SKM-1 treated with dmso at 0.1 percent for 144 hours (cell line): ENCODE results near the gene DYTN.

Experiments used
- DNase-seq: peaks from one replicate; lab custom pipeline; 2025; ENCODE audit not compliant: unreplicated experiment; lab: John Stamatoyannopoulos, UW

DYTN gene

DNA sequence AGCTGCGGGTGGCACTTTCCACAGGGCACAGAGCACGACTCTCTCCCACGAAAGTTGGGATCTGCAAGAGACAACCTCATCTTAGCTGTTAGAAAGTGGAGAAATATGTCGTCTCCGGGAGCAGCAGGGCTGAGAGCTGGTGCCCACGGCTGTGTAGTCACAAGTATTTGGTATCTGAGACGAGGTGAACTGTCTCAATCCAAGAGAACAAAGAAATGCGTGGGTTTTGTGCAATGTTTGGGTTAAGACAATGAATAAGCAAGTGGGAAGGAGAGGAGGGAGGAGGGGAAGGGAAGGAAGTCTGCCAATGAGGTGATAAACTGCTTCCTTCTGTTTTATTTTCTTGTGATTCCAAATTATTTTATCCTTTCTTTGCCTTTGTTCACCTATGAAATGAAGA lies 18.0 kb downstream of the DYTN start:
- no peak for DNase-seq

DNA sequence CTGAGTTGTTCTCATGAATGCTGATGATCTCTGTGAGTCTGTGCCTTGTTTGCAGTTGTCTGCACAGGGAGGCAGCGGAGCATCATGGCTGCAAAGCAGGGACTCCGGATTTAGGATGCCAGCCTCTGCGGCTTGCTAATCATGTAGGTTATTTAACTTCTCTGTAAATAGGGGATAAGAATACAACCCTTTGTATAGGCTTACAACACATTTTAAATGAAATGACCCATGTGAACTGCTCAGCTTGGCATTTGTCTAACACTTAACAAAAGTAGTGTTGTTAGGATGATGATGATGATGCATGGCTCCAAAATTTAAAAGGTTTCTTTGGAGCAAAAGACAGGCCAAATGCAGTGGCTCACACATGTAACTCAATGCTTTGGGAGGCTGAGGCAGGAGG lies 19.4 kb downstream of the DYTN start:
- DNase-seq, result no peak

DNA sequence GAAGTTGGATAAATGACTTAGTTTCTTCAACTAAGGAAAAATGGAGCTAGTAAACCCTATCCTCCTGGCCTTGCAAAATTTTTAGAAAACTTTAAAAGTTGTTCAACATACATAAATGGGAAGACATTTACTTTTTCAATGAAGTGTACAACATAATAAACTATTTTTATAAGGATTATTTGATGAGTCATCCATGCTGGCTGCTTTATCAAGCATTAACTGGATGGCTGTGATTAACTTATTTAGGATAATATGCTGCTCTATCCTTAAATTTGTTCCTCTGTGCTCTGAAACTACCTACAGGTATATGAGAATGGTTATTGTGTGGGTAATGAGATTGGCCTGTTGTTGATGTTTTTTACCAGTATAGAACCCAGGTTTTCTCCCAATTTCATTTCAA lies 21.3 kb downstream of the DYTN start:
- no peak for DNase-seq

DNA sequence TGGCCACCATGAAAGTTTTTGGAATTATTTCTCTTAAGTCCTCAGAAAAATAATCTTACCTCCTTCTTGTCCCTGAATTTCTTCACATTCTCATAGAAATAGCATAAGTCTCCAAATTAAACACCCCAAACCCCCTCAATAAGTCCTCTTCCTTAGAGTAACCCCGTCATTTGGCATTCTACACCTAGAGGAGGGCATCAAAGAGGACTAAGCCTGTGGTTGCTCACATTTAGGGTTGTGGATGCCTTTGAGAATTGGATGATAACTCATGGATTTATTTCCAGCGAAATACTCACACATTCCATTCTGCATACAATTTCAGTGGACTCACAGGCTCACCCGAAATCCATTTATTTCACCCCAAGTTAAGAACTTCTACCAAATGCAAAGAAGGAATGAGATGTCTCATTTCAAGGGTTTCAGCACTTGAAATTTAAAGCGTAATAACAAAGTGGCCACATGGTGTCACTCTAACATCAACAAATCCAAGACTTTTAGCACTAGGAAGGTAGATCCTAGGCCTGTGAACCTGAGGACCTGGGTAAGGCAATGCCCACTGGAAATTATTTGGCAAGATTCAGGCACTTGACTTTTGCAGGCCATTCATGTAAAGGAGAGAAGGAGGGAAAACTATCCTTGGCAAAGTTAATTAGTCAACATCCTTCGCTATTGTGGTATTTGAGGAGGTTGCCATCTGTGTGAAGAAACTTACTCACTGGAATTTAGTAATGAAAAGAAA lies 24.6 kb downstream of the DYTN start:
- peak; percentile 48 for DNase-seq

DNA sequence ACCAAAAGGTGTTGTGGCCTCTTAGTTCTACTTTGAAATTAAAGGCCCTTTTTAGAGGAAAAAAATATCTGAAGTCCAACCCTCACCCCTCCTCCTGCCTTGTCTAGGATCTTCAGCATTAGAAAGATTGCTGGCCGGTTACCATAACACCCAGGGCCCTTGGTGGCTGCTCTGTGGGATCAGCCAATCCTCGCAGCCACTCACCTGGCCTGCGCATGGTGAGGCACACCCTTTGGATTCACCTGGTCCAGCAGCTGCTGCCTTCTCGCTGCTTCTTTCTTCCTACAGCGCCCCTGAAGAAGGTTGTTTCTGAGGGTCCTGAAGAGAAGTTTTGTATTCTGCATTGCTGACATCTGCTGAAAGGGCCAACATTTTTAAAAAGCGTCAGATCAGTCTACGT lies 25.2 kb downstream of the DYTN start:
- DNase-seq, result no peak

DNA sequence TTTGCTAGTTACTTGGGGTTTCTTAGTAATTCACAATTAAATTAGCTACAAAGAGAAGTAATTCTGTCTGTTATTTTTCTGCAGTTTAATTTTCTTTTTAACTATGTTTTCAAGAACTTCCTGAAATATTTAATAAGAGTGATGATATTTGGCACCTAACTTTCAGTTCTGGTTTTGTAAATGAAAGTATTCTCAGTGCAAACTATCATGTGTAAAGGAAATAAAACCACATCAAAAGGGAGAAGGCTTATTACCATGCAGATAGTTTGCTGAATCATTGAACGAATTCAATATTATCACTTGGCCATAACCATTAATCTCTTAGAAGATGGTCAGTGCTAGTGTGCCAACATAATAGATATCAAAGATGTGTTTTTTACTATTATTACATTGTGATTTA lies 29.2 kb downstream of the DYTN start:
- no peak for DNase-seq

DNA sequence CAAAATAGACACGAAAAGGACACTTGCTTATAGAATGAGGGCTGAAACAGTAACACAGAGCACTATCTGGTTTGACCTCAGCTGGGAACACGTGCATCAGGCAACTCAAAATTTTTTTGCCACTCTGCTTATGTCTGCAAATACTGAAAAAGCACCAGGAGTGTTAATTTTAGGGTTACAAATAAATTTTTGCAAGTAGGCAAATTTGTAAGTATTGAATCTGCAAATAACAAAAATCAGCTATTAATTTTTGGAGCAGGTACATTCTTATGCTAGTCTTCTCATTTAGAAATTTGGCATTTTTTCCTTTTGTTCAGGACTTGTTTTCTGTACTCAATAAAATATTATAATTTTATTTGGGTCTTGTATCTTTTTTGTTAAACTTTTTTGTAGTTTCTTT lies 29.7 kb downstream of the DYTN start:
- no peak for DNase-seq

DNA sequence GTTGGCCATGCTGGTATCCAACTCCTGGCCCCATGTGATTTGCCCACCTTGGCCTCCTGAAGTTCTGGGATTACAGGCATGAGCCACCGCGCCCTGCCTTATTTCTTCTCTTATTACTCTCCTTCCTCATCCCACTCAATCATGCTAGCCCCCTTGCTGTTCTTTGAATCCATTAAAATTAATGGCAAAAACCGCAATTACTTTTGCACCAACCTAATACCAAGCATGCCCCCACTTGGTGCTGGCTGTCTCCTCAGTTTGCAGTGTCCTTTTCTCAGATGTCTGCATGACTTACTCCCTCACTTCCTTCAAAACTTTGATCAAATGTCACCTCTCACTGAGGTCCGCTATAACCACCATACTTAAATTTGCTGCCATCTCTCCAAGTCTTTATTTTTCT lies 34.6 kb downstream of the DYTN start:
- DNase-seq, result no peak

DNA sequence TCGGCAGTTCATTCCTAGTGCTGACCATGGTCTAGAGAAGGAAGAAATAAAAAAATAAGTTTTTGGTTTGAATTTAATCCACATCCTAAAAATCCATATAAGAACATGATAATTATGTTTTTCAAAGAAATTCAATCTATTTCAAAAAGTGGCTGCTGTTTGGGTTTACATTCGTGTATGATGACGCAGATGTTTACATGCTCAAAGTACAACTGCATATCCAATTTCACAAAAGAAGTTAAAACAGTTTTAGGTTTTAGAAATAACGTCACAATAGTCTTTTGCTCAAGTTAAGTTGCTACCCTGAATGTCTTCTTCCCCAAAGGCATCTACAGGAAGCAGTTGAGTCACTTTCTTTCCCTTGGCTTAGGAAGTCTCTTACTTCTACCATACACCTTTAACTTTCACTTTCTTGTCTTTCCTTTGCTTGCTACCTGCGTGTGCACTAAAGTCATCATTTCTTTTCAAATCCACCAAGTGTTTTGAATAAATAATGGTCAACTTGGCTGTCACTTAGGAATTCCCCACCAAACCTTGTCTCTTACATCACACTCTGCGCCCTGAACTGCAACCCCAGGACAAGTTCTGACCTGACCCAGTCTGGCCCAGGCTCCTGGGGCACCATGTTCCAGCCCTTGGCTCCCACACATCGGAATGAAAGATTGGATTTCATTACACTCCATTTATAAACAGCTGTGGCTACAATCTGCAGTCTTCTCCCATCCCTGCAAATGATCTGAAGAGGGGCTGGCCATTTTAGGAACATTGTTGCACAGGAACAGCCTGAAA lies 47.5 kb downstream of the DYTN start:
- no peak for DNase-seq

DNA sequence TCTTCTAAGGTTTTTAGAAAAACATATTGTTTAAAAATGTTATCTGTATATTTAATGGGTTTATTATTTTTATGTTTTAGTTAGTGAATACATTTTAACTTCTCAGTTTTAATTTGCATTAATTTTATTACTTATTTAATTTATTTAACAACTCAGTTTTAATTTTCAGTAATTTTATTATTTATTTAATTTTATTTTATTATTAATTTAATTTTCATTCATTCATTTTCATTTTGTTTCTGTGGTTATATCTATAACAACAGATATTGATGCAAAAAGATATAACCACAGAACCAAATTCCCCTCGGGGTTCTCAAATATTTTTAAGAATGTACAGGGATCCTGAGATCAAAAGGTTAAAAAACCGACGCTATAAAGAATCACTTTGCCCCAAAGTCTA lies 52.9 kb downstream of the DYTN start:
- no peak for DNase-seq

DNA sequence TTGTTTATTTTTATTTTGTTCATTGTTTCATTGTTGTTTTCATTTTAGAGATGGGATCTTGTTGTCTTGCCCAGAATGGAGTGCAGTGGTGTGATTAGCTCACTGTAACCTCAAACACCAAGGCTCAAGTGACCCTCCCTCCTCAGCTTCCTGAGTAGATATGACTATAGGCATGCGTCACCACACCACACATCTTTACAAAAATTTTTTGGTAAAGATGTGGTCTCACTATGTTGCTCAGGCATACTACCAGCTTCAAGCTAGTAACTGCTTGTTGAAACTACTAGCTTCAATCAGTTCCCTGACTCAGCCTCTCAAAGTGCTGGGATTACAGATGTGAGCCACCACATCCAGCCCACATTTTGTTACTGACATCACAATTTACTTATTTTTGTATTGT lies 61.1 kb downstream of the DYTN start:
- no peak for DNase-seq

DNA sequence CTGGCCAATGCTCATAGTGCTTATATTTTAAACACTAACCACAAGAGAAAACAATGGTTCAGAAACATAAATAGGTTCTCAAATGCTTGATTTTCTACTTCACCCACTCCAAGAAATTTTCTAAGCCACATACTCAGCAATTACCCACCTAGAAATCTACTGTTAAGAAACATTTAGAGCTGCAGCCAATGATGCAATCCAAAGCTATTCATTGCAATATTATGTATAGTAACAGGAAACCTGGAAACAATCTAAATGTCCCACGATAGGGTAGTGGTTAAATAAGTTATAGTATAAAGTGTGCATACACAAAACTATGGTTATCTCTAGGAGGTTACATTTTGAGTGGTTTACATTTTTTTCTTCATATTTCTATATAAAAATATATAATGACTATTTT lies 70.2 kb downstream of the DYTN start:
- DNase-seq, result no peak

DNA sequence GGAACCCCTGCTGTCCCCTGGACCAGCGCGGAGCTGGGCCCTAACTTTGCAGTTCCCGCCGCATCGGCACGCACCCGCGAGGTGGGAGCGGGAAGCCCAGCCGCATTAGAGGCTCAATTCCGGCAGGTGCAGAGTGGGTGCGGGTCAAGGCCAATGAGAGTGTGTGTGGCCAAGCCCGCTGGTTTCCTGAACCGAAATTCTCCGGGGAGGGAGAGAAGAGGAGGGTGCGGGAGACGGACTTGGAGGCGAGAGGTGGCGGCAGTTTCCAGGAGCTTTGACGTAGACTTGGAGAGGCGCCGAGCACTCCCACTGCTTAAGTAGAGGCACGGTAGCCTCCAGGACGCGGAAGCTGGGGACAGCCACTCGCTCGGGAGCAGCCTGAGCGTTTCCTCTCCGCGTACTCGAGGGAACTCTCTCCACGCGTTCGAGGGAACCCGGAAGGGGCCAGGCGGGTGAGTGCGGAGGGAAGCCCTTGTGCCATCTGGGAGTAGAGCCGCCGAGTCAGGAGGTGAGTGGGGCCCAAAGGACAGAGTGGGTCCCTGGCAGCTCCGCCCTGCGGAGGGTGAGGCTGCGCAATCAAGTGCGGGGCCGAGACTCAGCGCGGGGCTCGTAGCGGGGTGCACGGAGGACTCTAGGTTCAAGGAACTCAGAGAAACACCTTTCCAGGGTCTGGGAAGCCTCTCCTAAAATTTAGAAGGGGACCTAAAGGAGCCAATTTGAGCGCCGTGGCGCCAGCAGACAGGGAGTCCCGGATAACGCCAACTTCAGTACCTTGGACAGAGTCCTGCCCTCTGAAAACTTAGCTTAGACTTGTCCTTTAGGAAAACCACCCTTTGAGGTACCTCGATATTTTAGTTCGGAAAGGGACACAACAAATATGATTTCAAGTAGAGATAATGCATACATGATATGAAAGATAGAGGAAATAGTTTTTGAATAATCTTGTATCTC lies 75.8 kb downstream of the DYTN start, which contains the start of gene FAM237A:
TSS of gene FAM237A (plus strand) at position 413 of the 951 bp plus-strand sequence. CDS start 1,750 bp downstream, outside the sequence.
- no peak for DNase-seq

DNA sequence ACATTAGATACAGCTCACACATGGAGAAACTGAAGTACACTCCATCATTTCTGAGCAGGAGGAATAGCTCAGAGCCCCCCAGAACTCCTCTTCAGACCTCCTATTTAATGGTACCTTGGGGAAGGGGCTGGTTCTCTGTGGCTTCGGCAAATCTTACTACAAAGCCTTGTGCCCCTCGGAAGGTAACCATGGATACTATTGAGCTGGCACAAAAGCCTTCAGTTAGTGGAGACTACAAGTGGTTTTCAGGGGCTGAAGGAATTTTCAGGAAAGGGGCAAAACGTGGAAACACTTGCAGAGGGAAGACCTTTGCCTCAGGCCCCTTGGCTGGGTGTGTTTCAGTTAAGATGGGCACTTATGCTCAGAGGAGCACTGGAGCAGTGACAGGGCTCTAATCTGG lies 77.0 kb downstream of the DYTN start:
- DNase-seq, result no peak

DNA sequence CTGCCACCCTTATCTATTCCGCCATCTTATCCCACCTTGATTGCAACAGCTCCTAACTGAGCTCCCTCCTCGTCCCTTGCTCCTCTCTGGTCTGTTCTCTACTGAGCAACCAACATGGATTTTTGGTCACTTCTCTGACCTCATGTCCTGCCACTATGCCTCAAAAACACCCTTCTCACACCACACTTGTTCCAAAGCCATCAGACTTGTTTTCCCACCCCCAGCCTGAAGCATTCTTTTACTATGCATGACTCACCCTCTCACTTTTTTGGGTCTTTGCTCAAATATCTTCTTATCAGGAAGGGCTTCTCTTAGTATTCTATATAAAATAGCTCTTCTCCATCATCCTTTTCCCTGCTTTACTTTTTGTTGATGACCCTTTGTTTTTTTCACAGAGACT lies 78.6 kb downstream of the DYTN start:
- no peak for DNase-seq

DNA sequence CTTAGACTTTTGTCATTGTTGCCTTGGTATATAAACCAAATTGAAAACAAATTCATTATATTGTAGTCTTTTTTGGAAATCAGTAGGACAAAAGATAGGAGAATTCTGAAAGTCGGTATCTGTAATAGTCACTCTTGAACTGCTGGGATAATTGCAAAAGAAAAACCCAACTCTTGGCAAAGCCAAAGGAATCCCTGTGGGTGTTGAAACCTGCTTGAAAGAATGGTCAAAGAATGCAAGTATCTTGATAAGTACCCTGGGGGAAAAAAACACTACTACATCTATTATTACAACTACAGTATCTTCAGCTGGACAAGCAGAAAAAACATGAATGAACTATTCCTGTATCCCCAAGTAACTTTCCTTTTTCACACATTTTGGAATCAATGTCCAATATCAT lies 83.2 kb downstream of the DYTN start:
- DNase-seq, result no peak

DNA sequence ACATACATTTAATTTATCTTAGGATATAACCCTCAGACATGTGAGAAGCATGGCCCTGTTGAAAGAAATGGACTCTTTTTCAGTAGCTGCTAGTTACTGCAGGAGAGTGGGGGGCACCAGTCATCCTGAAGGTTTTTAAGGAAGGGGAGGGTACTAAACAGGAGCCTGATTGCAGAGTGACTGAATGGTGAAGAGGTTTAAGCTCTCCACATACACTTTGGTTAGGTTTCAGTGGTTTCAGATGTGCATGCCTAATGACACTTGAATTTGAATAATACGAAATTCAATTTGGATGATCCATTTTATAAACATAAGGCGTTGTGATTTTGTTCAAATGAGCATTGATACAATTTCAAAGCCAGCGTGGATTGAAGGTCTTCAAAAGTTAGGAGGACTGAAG lies 86.9 kb downstream of the DYTN start:
- DNase-seq, result no peak

DNA sequence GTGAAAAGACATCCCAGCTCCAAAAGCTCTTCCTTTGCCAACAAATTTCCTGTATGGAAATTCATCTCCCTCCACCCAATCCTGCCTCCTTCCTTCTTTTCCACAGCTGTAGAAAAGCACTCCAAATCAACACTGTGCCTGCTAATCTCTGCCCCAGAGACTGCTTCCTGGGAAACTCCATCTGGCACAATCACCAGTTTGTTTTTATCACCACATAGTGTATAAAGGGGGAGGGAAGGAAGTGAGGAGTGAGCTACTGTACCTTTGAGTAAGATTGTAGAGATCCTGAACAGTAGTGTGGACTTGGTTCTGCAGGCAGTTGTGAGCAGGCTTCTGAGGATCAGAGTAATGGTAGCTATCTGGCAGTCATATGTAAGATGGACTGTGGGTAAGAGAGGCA lies 90.6 kb downstream of the DYTN start:
- DNase-seq, result no peak

DNA sequence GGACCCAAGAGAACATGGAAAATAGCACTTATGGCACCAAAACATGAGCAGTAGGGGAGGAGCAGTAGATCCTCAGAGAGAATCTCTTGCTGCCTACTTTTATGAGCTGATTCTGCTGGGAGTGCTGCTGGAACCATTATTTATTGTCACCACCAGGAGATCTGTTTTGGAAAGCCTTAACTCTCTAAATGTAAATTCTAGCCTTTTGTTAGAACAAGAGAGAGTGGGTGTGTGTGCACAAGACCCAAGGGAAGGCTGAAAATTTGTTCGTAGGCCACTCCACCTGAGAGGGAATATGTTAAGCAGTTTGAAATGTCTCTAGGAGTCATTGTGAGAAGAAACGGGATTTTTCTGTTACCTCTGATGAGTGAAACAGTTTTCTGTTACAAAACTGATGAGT lies 92.1 kb downstream of the DYTN start:
- DNase-seq, result no peak

DNA sequence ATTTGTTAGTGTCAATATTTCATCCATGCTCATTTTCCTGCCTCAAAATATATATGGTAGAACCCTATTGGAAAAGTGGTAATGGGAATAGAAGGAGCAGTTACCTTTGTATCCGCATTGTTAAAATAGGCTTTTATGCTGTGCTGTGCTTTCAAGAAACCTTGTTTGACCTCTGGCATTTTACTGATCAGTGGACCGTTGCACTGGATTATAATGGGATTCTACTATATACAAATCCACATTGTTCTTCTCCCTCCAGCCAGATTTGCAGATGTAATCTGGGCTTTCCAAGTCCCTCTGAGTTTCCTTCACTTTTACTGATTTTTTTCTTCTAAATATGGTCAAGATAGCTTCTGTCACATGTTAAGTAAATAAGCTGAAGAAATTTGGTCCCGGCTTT lies 99.2 kb downstream of the DYTN start:
- DNase-seq, result no peak

DNA sequence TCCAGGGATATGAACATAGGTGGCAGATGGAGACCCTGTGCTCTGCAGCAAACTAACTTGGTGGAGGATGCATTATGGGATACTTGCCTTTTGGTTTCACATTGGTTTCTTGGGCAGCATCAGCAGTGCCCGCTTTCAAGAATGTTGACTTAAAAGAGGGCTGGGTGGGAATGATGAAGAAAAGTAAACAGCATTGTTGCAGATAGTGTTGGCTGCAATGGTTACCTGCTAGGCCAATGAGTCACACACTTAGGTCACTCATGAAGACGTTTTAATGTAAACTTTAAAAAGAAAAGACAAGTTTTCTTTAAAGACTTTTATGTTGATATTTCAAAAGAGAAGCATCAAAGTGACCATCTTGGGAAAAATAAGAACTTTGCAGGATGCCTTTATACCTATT lies 102.0 kb downstream of the DYTN start:
- no peak for DNase-seq
